Measurements from ENCODE around the gene L3MBTL1. TPM values are rescaled to one million over a fixed set of nuclear protein-coding genes. Genes with fewer than 3 reads are reported as not detected.

The L3MBTL1 gene
- total RNA-seq, 3 donors from 2014 or later = 8.6 to 24.7 (median 17.4) TPM

DNA sequence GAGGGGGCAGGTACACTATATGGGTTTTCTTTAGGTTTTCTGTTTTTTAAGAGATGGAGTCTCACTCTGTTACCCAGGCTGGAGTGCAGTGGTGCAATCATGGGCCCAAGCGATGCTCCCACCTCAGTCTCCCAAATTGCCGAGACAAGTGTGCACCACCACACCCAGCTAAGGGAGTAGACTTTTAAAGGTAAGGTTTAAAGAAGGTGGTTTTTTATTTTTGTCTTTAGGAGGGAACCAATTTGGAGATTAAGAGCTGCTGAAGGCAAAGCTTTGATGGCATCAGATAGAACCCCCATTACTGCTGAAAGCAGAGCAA, 41.9 kb upstream of the L3MBTL1 start:
- Histone ChIP-seq H3K9me3 (no peaks in the 10 kb centered on the region), H3K4me3 (no peak overlapping the region), H3K27ac (no peak overlapping the region), H3K4me1 (no peaks in the 10 kb centered on the region), H3K36me3 (peaks cover 11% of the 10 kb centered on the region), H3K27me3 (no peaks in the 10 kb centered on the region)
- DNase-seq (ENCODE audit: low spot score in 2 of 2) = no peak
- TF ChIP-seq POLR2AphosphoS5 (IDR thresholded peaks at IDR 0.05) (no peak), POLR2A (IDR thresholded peaks at IDR 0.05) (no peak), CTCF (IDR thresholded peaks at IDR 0.05) (no peak)
- intact Hi-C loops (cut with DNase I; ENCODE audit: low total_unique reads) = no loop called here

DNA sequence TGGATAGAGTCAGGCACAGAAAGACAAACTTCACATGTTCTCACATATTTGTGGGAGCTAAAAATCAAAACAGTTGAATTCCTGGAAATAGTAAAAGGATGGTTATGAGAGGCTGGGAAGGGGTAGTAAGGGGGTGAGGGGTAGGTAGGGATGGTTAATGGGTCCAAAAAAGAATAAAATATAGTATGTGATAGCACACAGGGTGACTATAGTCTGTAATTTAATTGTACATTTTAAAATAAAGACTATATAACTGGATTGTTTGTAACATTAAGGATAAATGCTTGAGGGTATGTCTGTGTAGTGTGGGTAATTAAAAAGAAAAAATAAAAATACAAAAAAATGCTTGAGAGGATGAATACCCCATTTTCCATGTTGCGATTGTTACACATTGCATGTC, 39.9 kb upstream of the L3MBTL1 start:
- H3K9me3 ChIP-seq = no peaks in the 10 kb centered on the region
- DNase-seq (ENCODE audit: low spot score in 2 of 2) = no peak
- H3K36me3 ChIP-seq = peaks cover 6% of the 10 kb centered on the region
- H3K4me1 ChIP-seq = no peaks in the 10 kb centered on the region
- intact Hi-C loops (cut with DNase I; ENCODE audit: low total_unique reads) = no loop called here
- TF ChIP-seq POLR2AphosphoS5 (IDR thresholded peaks at IDR 0.05) (no peak), POLR2A (IDR thresholded peaks at IDR 0.05) (no peak), CTCF (IDR thresholded peaks at IDR 0.05) (no peak)
- no peaks in the 10 kb centered on the region for H3K27me3 ChIP-seq
- H3K27ac ChIP-seq = no peak overlapping the region
- H3K4me3 ChIP-seq = no peak overlapping the region

DNA sequence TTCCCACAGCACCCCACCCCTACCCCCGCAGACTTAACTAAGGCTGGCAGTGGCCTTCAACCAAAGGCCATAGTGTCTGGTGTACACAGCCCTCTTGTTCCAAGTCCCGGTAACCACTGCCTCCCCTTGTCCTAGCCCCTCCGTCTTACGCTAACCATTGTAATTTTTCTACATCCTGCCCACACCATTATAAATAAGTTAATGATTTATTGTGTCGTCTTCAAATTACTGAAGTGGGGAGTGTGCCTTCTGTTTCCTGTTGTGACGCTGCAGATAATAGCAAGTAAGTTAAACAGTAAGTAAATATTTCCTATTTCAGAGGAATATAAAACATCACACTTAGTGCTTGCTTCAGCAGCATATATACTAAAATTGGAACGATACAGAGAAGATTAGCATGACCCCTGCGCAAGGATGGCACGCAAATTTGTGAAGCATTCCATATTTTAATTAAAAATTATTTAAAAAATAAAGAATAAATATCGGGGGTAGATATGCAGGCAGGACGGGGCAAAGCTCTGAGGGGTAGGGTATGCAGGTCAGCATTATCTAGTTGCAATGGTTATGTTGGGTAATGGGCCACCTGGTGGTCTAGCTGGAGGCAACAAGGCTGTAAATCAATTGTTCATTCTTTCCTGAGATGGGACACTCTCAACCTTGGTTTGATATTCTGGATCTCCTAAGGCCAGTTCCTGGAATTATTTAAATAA, 34.7 kb upstream of the L3MBTL1 start:
- no peaks in the 10 kb centered on the region for H3K4me1 ChIP-seq
- H3K4me3 ChIP-seq = no peak overlapping the region
- intact Hi-C loops (cut with DNase I; ENCODE audit: low total_unique reads) = no loop called here
- TF ChIP-seq CTCF (IDR thresholded peaks at IDR 0.05) (no peak), POLR2A (IDR thresholded peaks at IDR 0.05) (no peak), POLR2AphosphoS5 (IDR thresholded peaks at IDR 0.05) (no peak)
- no peaks in the 10 kb centered on the region for H3K36me3 ChIP-seq
- H3K27me3 ChIP-seq = no peaks in the 10 kb centered on the region
- no peaks in the 10 kb centered on the region for H3K9me3 ChIP-seq
- no peak for DNase-seq (ENCODE audit: low spot score in 2 of 2)
- no peak overlapping the region for H3K27ac ChIP-seq

- Histone ChIP-seq H3K4me1 (no peaks in the 10 kb centered on the region), H3K27ac (no peak overlapping the region), H3K9me3 (no peaks in the 10 kb centered on the region), H3K4me3 (no peak overlapping the region), H3K27me3 (no peaks in the 10 kb centered on the region), H3K36me3 (no peaks in the 10 kb centered on the region)
- no peak for DNase-seq (ENCODE audit: low spot score in 2 of 2)
- no peak for TF ChIP-seq CTCF (IDR thresholded peaks at IDR 0.05)
- no peak for TF ChIP-seq POLR2A (IDR thresholded peaks at IDR 0.05)
- TF ChIP-seq POLR2AphosphoS5 (IDR thresholded peaks at IDR 0.05) = no peak
- intact Hi-C loops (cut with DNase I; ENCODE audit: low total_unique reads) = no loop called here
Observed at GRCh38 chr20:43473381-43473704, 34.2 kb upstream of the L3MBTL1 start.

DNA sequence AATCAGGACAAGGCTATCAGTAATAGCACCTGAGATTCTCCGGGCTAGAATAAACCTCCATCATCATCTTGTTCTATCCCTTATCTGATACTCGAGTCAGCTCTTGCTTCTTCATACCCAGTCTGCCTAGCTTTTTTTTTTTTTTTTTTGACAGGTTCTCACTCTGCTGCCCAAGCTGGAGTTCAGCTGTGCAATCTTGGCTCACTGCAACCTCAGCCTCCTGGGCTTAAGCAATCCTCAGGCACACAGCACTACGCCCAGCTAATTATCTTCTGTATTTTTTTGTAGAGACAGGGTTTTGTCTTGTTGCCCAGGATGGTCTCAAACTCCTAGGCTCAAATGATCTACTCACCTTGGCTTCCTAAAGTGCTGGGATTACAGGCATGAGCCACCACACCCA, 30.3 kb upstream of the L3MBTL1 start:
- DNase-seq (ENCODE audit: low spot score in 2 of 2) = no peak
- no peaks in the 10 kb centered on the region for H3K36me3 ChIP-seq
- H3K4me1 ChIP-seq = no peaks in the 10 kb centered on the region
- no peaks in the 10 kb centered on the region for H3K27me3 ChIP-seq
- H3K9me3 ChIP-seq = peaks cover 0 to 9% of the 10 kb centered on the region in 2 donors
- no peak overlapping the region for H3K27ac ChIP-seq
- no peak for TF ChIP-seq CTCF (IDR thresholded peaks at IDR 0.05)
- no peak for TF ChIP-seq POLR2AphosphoS5 (IDR thresholded peaks at IDR 0.05)
- TF ChIP-seq POLR2A (IDR thresholded peaks at IDR 0.05) = no peak
- no peak overlapping the region for H3K4me3 ChIP-seq
- intact Hi-C loops (cut with DNase I; ENCODE audit: low total_unique reads) = no loop called here

Data from breast epithelium (tissue), 4 donors.